ENCODE results near the gene EVA1C. TPM values are rescaled to one million over a fixed set of nuclear protein-coding genes. Genes with fewer than 3 reads are reported as not detected.
"Not testable (repeated sequence)": the region's sequence is repeated elsewhere in the genome, so short reads cannot be mapped to it uniquely, and the experiment has no call there.

EVA1C gene
- total RNA-seq, 1 experiment from 2014 or later = 46.5 TPM

DNA sequence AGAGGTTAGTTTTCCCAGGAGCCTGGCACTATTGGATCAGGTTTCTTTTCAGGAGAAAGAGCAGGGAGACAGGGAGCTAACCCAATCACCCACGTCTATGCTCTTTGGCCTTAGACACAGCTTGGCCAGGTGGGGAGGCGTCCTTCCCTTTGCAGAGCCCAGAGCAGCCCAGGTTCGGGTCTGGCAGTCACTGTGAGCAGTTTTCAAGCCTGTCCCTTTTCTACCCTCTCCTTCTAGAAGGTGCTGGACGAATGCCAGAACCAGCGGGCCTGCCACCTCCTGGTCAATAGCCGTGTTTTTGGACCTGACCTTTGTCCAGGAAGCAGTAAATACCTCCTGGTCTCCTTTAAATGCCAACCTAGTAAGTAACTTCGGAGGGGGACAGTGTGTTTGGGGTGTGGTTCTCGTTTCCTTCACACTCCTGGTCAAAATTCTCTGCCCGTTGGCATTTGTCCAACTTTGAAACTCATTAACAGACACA is 44.9 kb downstream of the EVA1C start:
- peak; percentile 71 for DNase-seq (ENCODE audit: extremely low read depth, low read depth)

DNA sequence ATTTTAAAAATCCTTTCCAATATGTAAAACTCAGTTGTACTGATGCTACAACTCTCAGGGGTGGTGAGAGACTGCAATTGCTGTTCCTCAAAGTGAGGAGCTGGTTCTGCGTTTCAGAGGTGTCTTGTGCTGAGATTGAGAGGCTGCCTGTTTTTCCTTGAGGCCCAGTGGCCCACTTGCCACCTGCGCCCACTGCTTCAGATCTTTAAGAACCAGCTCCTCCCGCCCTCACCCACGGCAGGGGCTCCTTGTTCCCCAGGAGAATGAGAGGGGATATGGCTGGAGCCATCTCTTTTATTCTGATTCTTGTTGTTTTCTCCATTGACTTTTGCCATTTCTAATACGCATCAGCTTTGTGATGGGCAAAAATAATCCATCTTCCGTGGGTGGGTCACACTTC is 45.5 kb downstream of the EVA1C start:
- no peak for DNase-seq (ENCODE audit: extremely low read depth, low read depth)

- DNase-seq (ENCODE audit: extremely low read depth, low read depth) = no peak
Observed at GRCh38 chr21:32459972-32460371, 47.5 kb downstream of the EVA1C start.

DNA sequence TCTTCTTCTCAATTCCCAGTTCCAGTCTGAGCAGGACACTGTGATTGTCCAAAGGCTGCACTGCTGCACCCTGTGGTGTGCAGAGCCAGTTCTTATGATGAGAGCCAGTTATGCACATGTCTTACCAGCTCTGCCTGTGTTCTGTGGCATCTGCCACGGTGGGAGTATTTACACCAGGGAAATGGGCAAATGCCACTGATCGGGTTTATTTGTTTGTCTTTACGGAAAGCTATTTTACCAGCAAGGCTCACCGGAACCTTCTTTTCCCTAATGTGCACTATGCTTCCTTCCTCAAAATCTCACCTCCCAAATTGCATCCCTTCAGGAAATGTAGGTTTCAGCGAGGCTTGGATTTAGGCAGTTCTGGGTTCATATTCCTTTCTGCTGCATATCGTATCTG is 49.0 kb downstream of the EVA1C start:
- no peak for DNase-seq (ENCODE audit: extremely low read depth, low read depth)

DNA sequence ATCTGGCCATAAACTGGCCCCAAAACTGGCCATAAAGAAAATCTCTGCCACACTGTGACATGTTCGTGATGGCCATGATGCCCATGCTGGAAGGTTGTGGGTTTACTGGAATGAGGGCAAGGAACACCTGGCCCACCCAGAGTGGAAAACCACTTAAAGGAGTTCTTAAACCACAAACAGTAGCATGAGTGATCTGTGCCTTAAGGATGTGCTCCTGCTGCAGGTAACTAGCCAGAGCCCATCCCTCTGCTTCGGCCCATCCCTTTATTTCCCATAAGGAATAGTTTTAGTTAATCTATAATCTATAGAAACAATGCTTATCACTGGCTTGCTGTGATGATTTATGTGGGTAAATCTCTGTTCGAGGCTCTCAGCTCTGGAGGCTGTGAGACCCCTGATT is 50.1 kb downstream of the EVA1C start:
- DNase-seq (ENCODE audit: extremely low read depth, low read depth) = not testable (repeated sequence)

DNA sequence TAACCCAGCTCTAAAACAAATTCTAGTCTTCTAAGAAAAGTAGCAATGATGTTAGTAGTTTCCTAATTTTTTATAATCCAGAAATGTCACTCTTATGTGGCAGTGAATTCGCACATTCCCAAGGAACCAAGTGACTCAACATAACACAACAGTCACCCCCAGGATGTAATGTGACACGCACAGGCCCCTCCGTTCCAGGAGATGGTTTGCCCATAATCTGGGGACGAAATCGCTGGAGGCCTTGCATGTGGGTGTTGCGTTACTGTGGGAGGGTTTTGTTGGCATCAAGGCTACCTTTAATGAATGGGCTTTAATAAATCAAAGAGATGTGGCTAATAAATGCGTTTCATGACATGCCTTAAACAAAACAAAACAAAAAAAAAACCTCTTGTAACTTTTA is 50.9 kb downstream of the EVA1C start:
- peak; percentile 97 for DNase-seq (ENCODE audit: extremely low read depth, low read depth)

- DNase-seq (ENCODE audit: extremely low read depth, low read depth) = peak; percentile 92
Observed at GRCh38 chr21:32463889-32464300, 51.4 kb downstream of the EVA1C start.

DNA sequence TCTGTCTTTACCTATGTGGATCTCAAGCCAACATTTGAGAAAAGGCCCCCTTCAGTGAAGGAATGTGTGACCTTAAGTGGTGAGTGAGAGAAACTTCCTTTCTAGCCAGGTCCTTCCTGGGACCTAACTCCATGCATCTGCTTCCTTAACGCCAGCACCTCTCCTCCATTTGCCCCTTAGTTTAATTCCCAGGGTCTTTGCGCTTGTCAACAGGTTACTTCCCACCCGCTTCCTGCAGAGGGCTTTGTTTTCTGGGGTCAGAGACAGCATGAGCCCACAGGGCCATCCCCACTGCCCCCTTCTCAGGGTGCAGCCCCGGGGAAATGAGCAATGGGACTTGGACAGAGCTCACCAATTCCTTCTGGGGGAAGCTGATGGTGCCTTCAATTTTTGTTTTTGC is 54.8 kb downstream of the EVA1C start:
- no peak for DNase-seq (ENCODE audit: extremely low read depth, low read depth)

- DNase-seq (ENCODE audit: extremely low read depth, low read depth) = no peak
Observed at GRCh38 chr21:32468681-32469111, 56.2 kb downstream of the EVA1C start.

- no peak for DNase-seq (ENCODE audit: extremely low read depth, low read depth)
Observed at GRCh38 chr21:32469628-32470027, 57.1 kb downstream of the EVA1C start.

DNA sequence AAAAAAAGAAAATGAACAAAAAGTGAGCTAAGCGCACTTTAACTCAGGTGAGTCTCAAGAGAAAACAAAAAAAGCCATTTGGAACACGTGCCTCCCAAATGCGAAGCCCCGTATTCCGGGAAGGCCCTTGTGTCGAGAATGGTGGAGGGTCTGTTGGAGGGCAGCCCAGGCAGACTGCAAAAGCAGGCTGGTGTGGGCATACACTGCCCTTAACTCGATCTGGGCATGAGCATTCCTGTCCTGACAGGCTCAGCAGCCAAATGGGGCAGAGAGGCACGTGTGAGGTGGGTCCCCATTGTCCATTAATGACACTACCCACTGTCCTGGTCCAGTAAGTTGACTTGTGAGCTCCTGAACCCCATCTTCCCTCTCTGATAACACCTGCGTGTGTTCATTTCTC is 57.7 kb downstream of the EVA1C start:
- no peak for DNase-seq (ENCODE audit: extremely low read depth, low read depth)

DNA sequence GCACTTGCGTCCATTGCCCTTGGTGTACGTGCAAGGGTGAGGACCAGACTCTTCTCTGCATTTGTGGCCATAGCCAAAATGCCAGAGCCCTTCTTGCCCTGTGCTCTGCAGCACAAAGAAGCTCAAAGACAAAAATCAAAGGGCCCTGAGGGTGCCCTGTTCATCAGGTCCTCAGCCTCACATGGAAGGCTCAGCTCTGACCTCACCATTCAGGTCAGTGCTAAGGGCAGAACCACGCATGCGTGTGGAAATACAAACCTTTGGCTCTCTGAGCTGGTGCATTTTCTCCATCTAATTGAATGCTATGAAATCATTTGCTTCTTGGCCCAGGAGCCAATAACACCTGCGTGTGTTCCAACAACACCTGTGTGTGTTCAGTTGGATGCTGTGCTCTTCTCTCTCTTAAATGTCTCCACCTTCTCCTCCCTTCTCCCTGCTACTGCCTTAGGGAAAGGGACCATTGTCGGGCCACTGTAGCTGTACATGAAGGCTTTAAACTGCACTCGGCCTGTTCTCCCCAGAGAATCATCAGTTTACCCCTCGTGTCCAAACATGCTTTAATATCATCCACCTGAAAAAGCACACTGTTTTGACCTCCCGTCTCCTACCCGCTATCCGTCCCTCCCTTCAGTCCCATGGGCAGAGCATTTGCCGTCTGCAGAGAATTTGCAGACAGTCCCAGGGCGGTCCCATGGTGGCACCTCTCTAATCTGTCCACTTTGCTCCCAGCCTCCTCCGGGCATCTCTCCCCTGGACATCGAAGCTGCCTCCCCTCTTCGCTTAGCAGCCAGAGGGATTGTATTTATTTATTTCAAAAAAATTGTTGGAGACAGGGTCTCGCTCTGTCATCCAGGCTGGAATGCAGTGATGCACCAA is 60.6 kb downstream of the EVA1C start:
- DNase-seq (ENCODE audit: extremely low read depth, low read depth) = no peak

- DNase-seq (ENCODE audit: extremely low read depth, low read depth) = no peak
Observed at GRCh38 chr21:32474179-32475059, 61.9 kb downstream of the EVA1C start.

- no peak for DNase-seq (ENCODE audit: extremely low read depth, low read depth)
Observed at GRCh38 chr21:32475162-32475812, 62.8 kb downstream of the EVA1C start.

GRCh38 chr21:32476661-32477423 is 64.3 kb downstream of the EVA1C start:
- no peak for DNase-seq (ENCODE audit: extremely low read depth, low read depth)

DNA sequence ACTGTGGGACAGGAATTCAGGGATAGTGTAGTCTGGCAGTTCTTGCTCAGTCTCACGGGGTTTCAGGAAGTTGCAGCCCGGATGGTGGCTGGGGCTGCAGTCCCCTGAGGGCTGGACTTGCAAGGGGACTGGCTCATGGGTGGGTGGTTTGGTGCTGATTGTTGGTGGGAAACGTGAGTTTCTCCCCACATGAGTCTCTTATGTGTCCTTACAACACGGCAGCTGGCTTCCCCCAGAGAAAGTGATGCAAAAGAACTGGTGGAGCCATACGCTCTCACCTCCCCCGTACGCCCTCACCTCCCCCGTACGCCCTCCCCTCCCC is 64.9 kb downstream of the EVA1C start:
- no peak for DNase-seq (ENCODE audit: extremely low read depth, low read depth)

DNA sequence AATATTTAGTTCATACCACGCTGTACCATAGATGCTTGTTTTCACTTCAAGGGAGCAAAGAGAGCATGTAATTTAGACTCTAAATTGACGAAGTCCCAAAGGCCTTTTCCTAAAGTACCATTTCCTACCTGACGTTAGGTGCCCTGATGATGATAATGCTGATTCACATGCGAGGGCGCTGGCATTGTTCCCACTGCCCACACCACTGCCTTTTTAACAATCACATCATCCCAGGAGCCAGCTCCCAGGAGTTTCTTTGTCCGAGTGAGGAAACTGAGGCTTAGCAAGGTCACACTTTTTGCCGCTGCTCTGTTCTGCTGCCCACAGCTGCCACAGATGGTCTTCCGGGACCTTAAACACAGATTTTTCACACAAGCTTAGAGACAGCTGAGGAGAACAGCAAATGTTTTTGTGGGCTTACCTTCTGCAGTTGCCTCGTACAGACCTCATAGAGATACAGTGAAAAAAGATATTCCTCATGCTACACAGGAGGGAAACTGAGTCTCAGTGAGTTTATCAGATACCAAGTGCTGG is 69.4 kb downstream of the EVA1C start:
- no peak for DNase-seq (ENCODE audit: extremely low read depth, low read depth)

GRCh38 chr21:32482565-32483292 is 70.2 kb downstream of the EVA1C start:
- DNase-seq (ENCODE audit: extremely low read depth, low read depth) = no peak

DNA sequence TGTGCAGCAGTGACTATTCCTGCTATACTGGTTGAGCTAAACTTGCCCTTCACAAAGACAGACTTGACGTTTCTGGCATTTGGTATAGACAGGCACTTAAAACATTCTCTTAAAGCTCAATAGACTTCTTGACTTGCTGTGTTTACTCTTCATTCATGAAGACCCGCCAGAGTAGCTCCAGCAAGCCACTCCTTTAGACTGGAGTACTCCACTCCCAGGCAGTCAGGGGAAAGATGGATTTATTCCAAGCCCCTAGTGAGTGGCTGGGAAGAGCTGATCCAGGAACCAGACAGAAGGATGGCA is 70.7 kb downstream of the EVA1C start:
- no peak for DNase-seq (ENCODE audit: extremely low read depth, low read depth)
